Neural crest cell (in vitro differentiated cells): ENCODE results near the gene DNAH10. TPM values are rescaled to one million over a fixed set of nuclear protein-coding genes. Genes with fewer than 3 reads are reported as not detected.
A peak's percentile ranks its signal among the peaks of the same experiment; 100 is the strongest.

Experiments used
- DNase-seq: peaks from one replicate; pipeline ENCODE4 v3.0.0; 2021; ENCODE audit warnings: low read depth, mixed read lengths, low spot score
- H3K27ac Mint-ChIP-seq: one replicate; pipeline ENCODE4 v1.8.0; 2021; ENCODE audit warnings: mild to moderate bottlenecking, mixed read lengths; ENCODE audit not compliant: unreplicated experiment
- H3K27me3 Mint-ChIP-seq: 2 replicates; pipeline ENCODE4 v1.8.0; 2021; ENCODE audit warnings: low read depth, mild to moderate bottlenecking, mixed read lengths
- H3K36me3 Mint-ChIP-seq: 2 replicates; pipeline ENCODE4 v1.8.0; 2021; ENCODE audit warnings: low read depth, mild to moderate bottlenecking, mixed read lengths
- H3K4me1 Mint-ChIP-seq: 2 replicates; pipeline ENCODE4 v1.8.0; 2021; ENCODE audit warnings: mixed read lengths
- H3K4me3 Mint-ChIP-seq: one replicate; pipeline ENCODE4 v1.8.0; 2021; ENCODE audit warnings: mild to moderate bottlenecking, mixed read lengths
- H3K9me3 Mint-ChIP-seq: 2 replicates; pipeline ENCODE4 v1.8.0; 2021; ENCODE audit warnings: mixed read lengths
- total RNA-seq: library from RNA; stranded (reverse); gene quantifications from 2 replicates; pipeline ENCODE4 v1.2.1, GENCODE V29; 2021
- TF ChIP-seq, protein P1 (sequence below): fragments of 200-600 bp; sonication (generic); conservative IDR thresholded peaks from 2 replicates; pipeline ENCODE4 v1.5.0; 2021; ENCODE audit warnings: antibody characterized with exemption, mild to moderate bottlenecking

Gene DNAH10
- total RNA-seq, 1 donor from 2014 or later: 1.1 TPM

DNA sequence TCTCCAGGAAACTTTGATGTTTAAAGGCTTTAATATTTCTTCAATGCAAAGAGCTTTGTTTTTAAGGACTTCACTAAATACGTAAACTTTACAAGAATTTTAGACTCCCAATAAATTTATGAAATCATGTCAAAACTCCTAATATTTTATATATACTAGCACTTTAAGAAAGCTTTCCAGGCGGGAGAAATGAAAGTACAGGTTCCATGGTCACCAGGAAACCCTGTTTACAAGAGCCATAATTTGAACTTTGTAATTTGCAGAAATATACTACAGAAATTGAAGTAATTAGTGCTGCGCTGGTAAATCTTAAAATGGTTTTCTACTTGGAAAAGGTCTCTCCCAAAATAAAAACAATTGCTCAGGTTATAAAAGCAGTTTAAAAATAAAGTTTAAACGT lies 201.7 kb downstream of the DNAH10 start:
- H3K4me1 Mint-ChIP-seq: peaks cover 31% of the 10 kb centered on the region
- no peaks in the 10 kb centered on the region for H3K36me3 Mint-ChIP-seq
- no peak overlapping the region for H3K4me3 Mint-ChIP-seq
- TF ChIP-seq, protein P1, sequence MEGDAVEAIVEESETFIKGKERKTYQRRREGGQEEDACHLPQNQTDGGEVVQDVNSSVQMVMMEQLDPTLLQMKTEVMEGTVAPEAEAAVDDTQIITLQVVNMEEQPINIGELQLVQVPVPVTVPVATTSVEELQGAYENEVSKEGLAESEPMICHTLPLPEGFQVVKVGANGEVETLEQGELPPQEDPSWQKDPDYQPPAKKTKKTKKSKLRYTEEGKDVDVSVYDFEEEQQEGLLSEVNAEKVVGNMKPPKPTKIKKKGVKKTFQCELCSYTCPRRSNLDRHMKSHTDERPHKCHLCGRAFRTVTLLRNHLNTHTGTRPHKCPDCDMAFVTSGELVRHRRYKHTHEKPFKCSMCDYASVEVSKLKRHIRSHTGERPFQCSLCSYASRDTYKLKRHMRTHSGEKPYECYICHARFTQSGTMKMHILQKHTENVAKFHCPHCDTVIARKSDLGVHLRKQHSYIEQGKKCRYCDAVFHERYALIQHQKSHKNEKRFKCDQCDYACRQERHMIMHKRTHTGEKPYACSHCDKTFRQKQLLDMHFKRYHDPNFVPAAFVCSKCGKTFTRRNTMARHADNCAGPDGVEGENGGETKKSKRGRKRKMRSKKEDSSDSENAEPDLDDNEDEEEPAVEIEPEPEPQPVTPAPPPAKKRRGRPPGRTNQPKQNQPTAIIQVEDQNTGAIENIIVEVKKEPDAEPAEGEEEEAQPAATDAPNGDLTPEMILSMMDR: no peak
- DNase-seq: no peak
- H3K27ac Mint-ChIP-seq: no peak overlapping the region
- peaks cover 7% of the 10 kb centered on the region for H3K27me3 Mint-ChIP-seq
- no peaks in the 10 kb centered on the region for H3K9me3 Mint-ChIP-seq

DNA sequence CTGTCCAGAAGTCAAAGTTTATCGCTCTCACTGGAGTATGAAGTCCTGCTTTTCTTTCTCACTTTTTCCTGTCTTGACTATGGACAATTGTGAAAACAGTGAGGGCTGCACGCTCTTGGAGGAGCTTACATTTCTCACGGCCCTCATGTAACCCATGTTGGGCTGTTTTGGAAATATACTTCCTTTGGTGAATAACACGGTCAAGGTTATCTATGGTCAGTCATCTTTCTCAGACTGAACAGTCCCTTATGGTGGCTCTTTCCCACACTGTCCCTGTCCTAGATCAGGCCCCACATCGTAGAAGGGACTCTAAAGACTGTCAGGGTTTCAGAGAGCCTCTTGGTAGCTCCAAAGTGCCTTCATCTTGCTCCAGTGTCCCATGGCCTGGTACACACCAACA lies 203.3 kb downstream of the DNAH10 start:
- H3K36me3 Mint-ChIP-seq: no peaks in the 10 kb centered on the region
- H3K4me3 Mint-ChIP-seq: no peak overlapping the region
- H3K9me3 Mint-ChIP-seq: no peaks in the 10 kb centered on the region
- peaks cover 44% of the 10 kb centered on the region for H3K4me1 Mint-ChIP-seq
- TF ChIP-seq, protein P1: no peak
- no peak overlapping the region for H3K27ac Mint-ChIP-seq
- peaks cover 14% of the 10 kb centered on the region for H3K27me3 Mint-ChIP-seq
- DNase-seq: no peak

DNA sequence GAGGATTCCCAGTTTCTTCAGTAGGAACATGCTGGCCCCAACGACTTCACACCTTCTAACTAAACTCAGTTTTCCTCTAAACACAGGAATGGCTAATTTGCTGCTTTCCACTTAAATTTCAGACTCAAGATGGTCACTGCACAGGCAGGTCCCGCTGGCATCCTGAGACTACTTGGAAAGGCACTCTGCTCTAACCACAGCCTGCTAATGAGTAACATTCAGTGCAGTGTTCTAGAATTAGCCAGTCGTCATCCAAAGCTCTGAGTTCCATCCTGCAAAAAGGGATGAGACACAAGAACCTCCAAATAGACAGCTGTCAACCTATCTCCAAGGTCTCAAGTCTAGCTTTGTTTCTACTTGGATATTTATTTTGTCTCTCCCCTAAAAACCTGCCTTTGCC lies 204.5 kb downstream of the DNAH10 start:
- Mint-ChIP-seq H3K4me3 (no peak overlapping the region), H3K4me1 (peaks cover 48% of the 10 kb centered on the region), H3K27me3 (peaks cover 16% of the 10 kb centered on the region), H3K9me3 (no peaks in the 10 kb centered on the region), H3K27ac (no peak overlapping the region), H3K36me3 (no peaks in the 10 kb centered on the region)
- DNase-seq: no peak
- TF ChIP-seq, protein P1: no peak

DNA sequence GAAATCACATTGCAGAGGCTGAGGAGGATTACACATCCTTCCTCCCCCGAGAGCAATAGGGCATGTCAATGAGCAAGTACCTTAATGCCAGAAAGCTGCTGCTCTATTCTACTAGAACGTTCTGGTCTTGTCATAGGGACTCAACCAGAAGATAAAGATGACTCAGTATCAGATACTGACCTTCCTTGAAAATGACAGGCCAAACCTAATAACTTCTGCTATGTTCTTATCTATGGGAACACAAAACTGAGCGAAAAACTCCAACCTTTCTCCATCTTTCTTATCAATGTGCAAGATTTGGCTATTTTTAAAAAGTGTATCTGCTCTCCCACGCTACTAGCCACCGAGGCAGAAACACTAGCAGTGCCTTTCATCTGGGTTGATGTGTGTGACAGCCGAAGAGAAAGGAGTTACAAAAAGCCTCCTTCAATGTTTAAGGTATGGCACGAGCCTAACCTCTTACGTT lies 205.1 kb downstream of the DNAH10 start:
- H3K9me3 Mint-ChIP-seq: no peaks in the 10 kb centered on the region
- peaks cover 18% of the 10 kb centered on the region for H3K27me3 Mint-ChIP-seq
- no peaks in the 10 kb centered on the region for H3K36me3 Mint-ChIP-seq
- TF ChIP-seq, protein P1: no peak
- no peak overlapping the region for H3K4me3 Mint-ChIP-seq
- H3K4me1 Mint-ChIP-seq: peaks cover 50% of the 10 kb centered on the region
- no peak for DNase-seq
- no peak overlapping the region for H3K27ac Mint-ChIP-seq

DNA sequence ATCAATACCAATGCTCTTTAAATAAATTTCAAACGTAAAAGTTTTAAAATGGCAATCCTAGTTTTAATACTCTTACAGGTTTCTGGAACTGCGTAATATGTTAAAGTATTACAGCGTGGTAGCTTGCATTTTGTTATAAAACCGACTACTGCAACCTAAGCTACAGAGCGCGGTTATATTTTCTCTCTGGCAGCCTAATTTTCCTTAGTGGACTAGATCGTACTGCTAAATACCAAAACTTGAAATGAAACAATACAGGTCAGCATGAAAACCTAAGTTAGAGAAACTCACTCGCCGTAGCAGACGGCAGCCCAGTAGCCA lies 209.3 kb downstream of the DNAH10 start:
- peaks cover 15% of the 10 kb centered on the region for H3K27me3 Mint-ChIP-seq
- H3K27ac Mint-ChIP-seq: no peak overlapping the region
- no peak for DNase-seq
- H3K4me1 Mint-ChIP-seq: peaks cover 63% of the 10 kb centered on the region
- H3K36me3 Mint-ChIP-seq: peaks cover 10% of the 10 kb centered on the region
- TF ChIP-seq, protein P1: no peak
- H3K4me3 Mint-ChIP-seq: peak overlapping the region; percentile 97
- H3K9me3 Mint-ChIP-seq: no peaks in the 10 kb centered on the region
